Measurements from ENCODE around the gene GPR65.

DNA sequence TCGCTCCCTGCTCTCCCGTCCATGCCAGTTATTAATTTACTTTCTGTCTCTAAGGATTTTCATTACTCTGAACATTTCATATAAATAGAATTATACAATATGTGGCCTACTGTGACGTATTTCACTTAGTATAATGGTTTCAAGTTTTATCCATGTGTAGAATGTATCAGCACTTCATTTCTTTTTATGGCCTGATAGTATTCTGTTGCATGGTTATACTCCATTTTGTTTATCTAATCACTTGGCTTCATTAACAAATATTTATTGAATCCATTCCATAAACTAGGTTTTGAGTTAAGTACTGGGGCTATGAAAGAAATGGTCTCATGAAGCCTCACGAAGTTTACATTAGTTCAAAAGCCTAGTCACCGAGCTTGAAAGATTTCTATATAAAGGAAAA lies 7.6 kb downstream of the GPR65 start:
- TF ChIP-seq, protein P1, sequence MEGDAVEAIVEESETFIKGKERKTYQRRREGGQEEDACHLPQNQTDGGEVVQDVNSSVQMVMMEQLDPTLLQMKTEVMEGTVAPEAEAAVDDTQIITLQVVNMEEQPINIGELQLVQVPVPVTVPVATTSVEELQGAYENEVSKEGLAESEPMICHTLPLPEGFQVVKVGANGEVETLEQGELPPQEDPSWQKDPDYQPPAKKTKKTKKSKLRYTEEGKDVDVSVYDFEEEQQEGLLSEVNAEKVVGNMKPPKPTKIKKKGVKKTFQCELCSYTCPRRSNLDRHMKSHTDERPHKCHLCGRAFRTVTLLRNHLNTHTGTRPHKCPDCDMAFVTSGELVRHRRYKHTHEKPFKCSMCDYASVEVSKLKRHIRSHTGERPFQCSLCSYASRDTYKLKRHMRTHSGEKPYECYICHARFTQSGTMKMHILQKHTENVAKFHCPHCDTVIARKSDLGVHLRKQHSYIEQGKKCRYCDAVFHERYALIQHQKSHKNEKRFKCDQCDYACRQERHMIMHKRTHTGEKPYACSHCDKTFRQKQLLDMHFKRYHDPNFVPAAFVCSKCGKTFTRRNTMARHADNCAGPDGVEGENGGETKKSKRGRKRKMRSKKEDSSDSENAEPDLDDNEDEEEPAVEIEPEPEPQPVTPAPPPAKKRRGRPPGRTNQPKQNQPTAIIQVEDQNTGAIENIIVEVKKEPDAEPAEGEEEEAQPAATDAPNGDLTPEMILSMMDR (IDR thresholded peaks at IDR 0.05; ENCODE audit: low read length) = no peak
- TF ChIP-seq EZH2 (optimal IDR thresholded peaks at IDR 0.05; ENCODE audit: low read depth, low read length) = no peak
